Peyer's patch (tissue), 4 donors: ENCODE results near the gene BTF3. TPM values are rescaled to one million over a fixed set of nuclear protein-coding genes. Genes with fewer than 3 reads are reported as not detected.

Experiments
- DNase-seq, 3 donors: peaks; one replicate each; pipeline ENCODE4 v3.0.0-alpha.2; 2017 to 2019
- H3K27ac ChIP-seq, 4 donors: fragments of 200-600 bp; sonication (generic); one replicate each; pipeline ENCODE4 v1.5.1; 2016 to 2019
- H3K27me3 ChIP-seq, 2 donors: fragments of 200-600 bp; sonication (generic); one replicate each; pipeline ENCODE4 v1.5.1; 2019
- H3K36me3 ChIP-seq, 3 donors: fragments of 200-600 bp; sonication (generic); one replicate each; pipeline ENCODE4 v1.5.1; 2016 to 2019
- H3K4me1 ChIP-seq, 4 donors: fragments of 200-600 bp; sonication (generic); one replicate each; pipeline ENCODE4 v1.5.1; 2016 to 2019
- H3K4me3 ChIP-seq, 4 donors: fragments of 200-600 bp; sonication (generic); 1 replicate in 3 of 4; 2 replicates in 1 of 4; pipeline ENCODE4 v1.5.1; 2016 to 2019; ENCODE audit warnings: mild to moderate bottlenecking in 1 of 4
- H3K9me3 ChIP-seq, 4 donors: fragments of 200-600 bp; sonication (generic); one replicate each; pipeline ENCODE4 v1.5.1; 2016 to 2019; ENCODE audit warnings: mild to moderate bottlenecking in 1 of 4
- CTCF ChIP-seq, 6 experiments: fragments of 450-650 bp in 4 of 6; fragments of 200-600 bp in 2 of 6; sonication (generic) in 1 of 6; IDR thresholded peaks; one replicate each; pipeline ENCODE4 v1.5.1; 2017 to 2019; ENCODE audit warnings: antibody characterized with exemption in 6 of 6, mild to moderate bottlenecking in 3 of 6, moderate library complexity in 1 of 6
- POLR2A ChIP-seq, 2 donors: fragments of 450-650 bp; IDR thresholded peaks; one replicate each; pipeline ENCODE4 v1.5.1; 2017; ENCODE audit warnings: antibody characterized with exemption in 2 of 2, mild to moderate bottlenecking in 2 of 2, moderate library complexity in 2 of 2
- total RNA-seq, 4 donors: library from RNA; depleted of rRNA; stranded (reverse); fragments of >200 nt; gene quantifications; one replicate each; pipeline ENCODE4 v1.1.0, GENCODE V29; 2016

BTF3 gene
- total RNA-seq, 4 donors from 2014 or later: 274 to 353 (median 301) TPM

- no peaks in the 10 kb centered on the region for H3K9me3 ChIP-seq
- no peak for DNase-seq
- TF ChIP-seq POLR2A (IDR thresholded peaks at IDR 0.05) (no peak), CTCF (IDR thresholded peaks at IDR 0.05) (no peak)
- peaks cover 0 to 6% (median 0%) of the 10 kb centered on the region in 4 donors for H3K4me1 ChIP-seq
- H3K27ac ChIP-seq: no peak overlapping the region
- H3K36me3 ChIP-seq: no peaks in the 10 kb centered on the region
- H3K27me3 ChIP-seq: no peaks in the 10 kb centered on the region
- no peak overlapping the region for H3K4me3 ChIP-seq
These were observed 41.5 kb downstream of the BTF3 start for GRCh38 chr5:73539730-73540129.

GRCh38 chr5:73540192-73540591 is 42.0 kb downstream of the BTF3 start:
- Histone ChIP-seq H3K9me3 (no peaks in the 10 kb centered on the region), H3K4me1 (peaks cover 0 to 6% (median 0%) of the 10 kb centered on the region in 4 donors), H3K27me3 (no peaks in the 10 kb centered on the region), H3K27ac (no peak overlapping the region), H3K36me3 (no peaks in the 10 kb centered on the region), H3K4me3 (no peak overlapping the region)
- DNase-seq: no peak
- TF ChIP-seq CTCF (IDR thresholded peaks at IDR 0.05) (no peak), POLR2A (IDR thresholded peaks at IDR 0.05) (no peak)

- no peak for DNase-seq
- TF ChIP-seq POLR2A (IDR thresholded peaks at IDR 0.05): no peak
- no peak for TF ChIP-seq CTCF (IDR thresholded peaks at IDR 0.05)
- H3K27ac ChIP-seq: peak overlapping the region in 2 of 4 donors; percentile 5 to 45
These were observed 43.8 kb downstream of the BTF3 start for GRCh38 chr5:73542020-73542419.

GRCh38 chr5:73544429-73545402 is 46.5 kb downstream of the BTF3 start:
- Histone ChIP-seq H3K9me3 (no peaks in the 10 kb centered on the region), H3K4me3 (no peak overlapping the region), H3K4me1 (peaks cover 0 to 6% (median 0%) of the 10 kb centered on the region in 4 donors), H3K27me3 (no peaks in the 10 kb centered on the region), H3K36me3 (no peaks in the 10 kb centered on the region), H3K27ac (peak overlapping the region in 2 of 4 donors; percentile 58 to 70)
- peak in 2 of 3 donors; percentile 74 to 83 for DNase-seq
- no peak for TF ChIP-seq CTCF (IDR thresholded peaks at IDR 0.05)
- no peak for TF ChIP-seq POLR2A (IDR thresholded peaks at IDR 0.05)

More at GRCh38 chr5:73542020-73542419, 43.8 kb downstream of the BTF3 start:
- Histone ChIP-seq H3K27me3 (no peaks in the 10 kb centered on the region), H3K9me3 (no peaks in the 10 kb centered on the region), H3K4me3 (no peak overlapping the region), H3K36me3 (no peaks in the 10 kb centered on the region), H3K4me1 (peaks cover 0 to 6% (median 0%) of the 10 kb centered on the region in 4 donors)

GRCh38 chr5:73545403-73545779 is 47.1 kb downstream of the BTF3 start:
- no peaks in the 10 kb centered on the region for H3K27me3 ChIP-seq
- H3K27ac ChIP-seq: no peak overlapping the region

More at GRCh38 chr5:73545403-73545779, 47.1 kb downstream of the BTF3 start:
- no peak for DNase-seq
- TF ChIP-seq POLR2A (IDR thresholded peaks at IDR 0.05): no peak
- no peak for TF ChIP-seq CTCF (IDR thresholded peaks at IDR 0.05)
- Histone ChIP-seq H3K9me3 (no peaks in the 10 kb centered on the region), H3K4me3 (no peak overlapping the region), H3K36me3 (no peaks in the 10 kb centered on the region), H3K4me1 (peaks cover 0 to 6% (median 0%) of the 10 kb centered on the region in 4 donors)
